NCI-H1417 (cell line): ENCODE results near the gene ASAP3.

Experiments used
- DNase-seq, 3 experiments: peaks; one replicate each; lab custom pipeline; 2025; lab: John Stamatoyannopoulos, UW

Gene ASAP3

GRCh38 chr1:23449306-23449705 lies 34.7 kb downstream of the ASAP3 start:
- no peak for DNase-seq

- no peak for DNase-seq
These were observed 35.1 kb downstream of the ASAP3 start for GRCh38 chr1:23448846-23449245.

- DNase-seq = peak in 1 of 3 experiments; percentile 15
These were observed 37.2 kb downstream of the ASAP3 start for GRCh38 chr1:23446661-23447310.

GRCh38 chr1:23444596-23445390 lies 39.2 kb downstream of the ASAP3 start:
- no peak for DNase-seq

GRCh38 chr1:23444104-23444533 lies 39.9 kb downstream of the ASAP3 start:
- DNase-seq = no peak

- no peak for DNase-seq
These were observed 41.2 kb downstream of the ASAP3 start for GRCh38 chr1:23442751-23443150.

- no peak for DNase-seq
These were observed 42.4 kb downstream of the ASAP3 start for GRCh38 chr1:23441446-23442148.

GRCh38 chr1:23438545-23438944 lies 45.4 kb downstream of the ASAP3 start:
- DNase-seq = no peak

- no peak for DNase-seq
These were observed 46.7 kb downstream of the ASAP3 start for GRCh38 chr1:23437355-23437664.

GRCh38 chr1:23436520-23437354 lies 47.2 kb downstream of the ASAP3 start:
- no peak for DNase-seq

- no peak for DNase-seq
These were observed 49.7 kb downstream of the ASAP3 start for GRCh38 chr1:23434260-23434775.

- DNase-seq = no peak
These were observed 50.9 kb downstream of the ASAP3 start for GRCh38 chr1:23433122-23433521.

GRCh38 chr1:23431431-23431830 lies 52.5 kb downstream of the ASAP3 start:
- no peak for DNase-seq

- no peak for DNase-seq
These were observed 53.2 kb downstream of the ASAP3 start for GRCh38 chr1:23430803-23431202.

- DNase-seq = no peak
These were observed 55.7 kb downstream of the ASAP3 start for GRCh38 chr1:23428136-23428905.

GRCh38 chr1:23427550-23427949 lies 56.4 kb downstream of the ASAP3 start:
- DNase-seq = no peak

GRCh38 chr1:23426828-23427227 lies 57.2 kb downstream of the ASAP3 start:
- no peak for DNase-seq

- DNase-seq = no peak
These were observed 58.8 kb downstream of the ASAP3 start for GRCh38 chr1:23425193-23425494.

- DNase-seq = peak; percentile 15 to 68 (median 66)
These were observed 59.4 kb downstream of the ASAP3 start, which contains the start of gene TCEA3 for GRCh38 chr1:23424293-23425192. Gene TCEA3 (minus strand): TSS chr1:23424748. CDS start chr1:23424633, 115 bp downstream.
